GM18520 (cell line): ENCODE results near the gene SENP1.

ENCODE experiments used
- ATAC-seq: cut with Tn5 transposase; IDR thresholded peaks from one replicate; pipeline ENCODE4 v1.9.1; 2021; ENCODE audit not compliant: unreplicated experiment

The SENP1 gene

GRCh38 chr12:48019639-48020265, 86.1 kb downstream of the SENP1 start:
- no peak for ATAC-seq

GRCh38 chr12:48018618-48018995, 87.3 kb downstream of the SENP1 start:
- no peak for ATAC-seq

- no peak for ATAC-seq
These were observed 87.8 kb downstream of the SENP1 start for GRCh38 chr12:48017921-48018617.

GRCh38 chr12:48017496-48017895, 88.4 kb downstream of the SENP1 start:
- ATAC-seq, result no peak

- ATAC-seq, result no peak
These were observed 89.4 kb downstream of the SENP1 start for GRCh38 chr12:48016373-48017020.

- no peak for ATAC-seq
These were observed 89.9 kb downstream of the SENP1 start for GRCh38 chr12:48015954-48016353.

GRCh38 chr12:48015129-48015528, 90.8 kb downstream of the SENP1 start:
- ATAC-seq, result no peak

GRCh38 chr12:48013287-48013686, 92.6 kb downstream of the SENP1 start:
- no peak for ATAC-seq

- no peak for ATAC-seq
These were observed 93.8 kb downstream of the SENP1 start for GRCh38 chr12:48012070-48012469.

GRCh38 chr12:48010366-48010970, 95.4 kb downstream of the SENP1 start:
- no peak for ATAC-seq

GRCh38 chr12:48009471-48009870, 96.4 kb downstream of the SENP1 start:
- ATAC-seq, result no peak

- no peak for ATAC-seq
These were observed 96.9 kb downstream of the SENP1 start for GRCh38 chr12:48008950-48009349.

GRCh38 chr12:48008349-48008748, 97.5 kb downstream of the SENP1 start:
- no peak for ATAC-seq

- ATAC-seq, result no peak
These were observed 98.7 kb downstream of the SENP1 start for GRCh38 chr12:48007206-48007605.

GRCh38 chr12:48005750-48006021, 100.2 kb downstream of the SENP1 start:
- no peak for ATAC-seq

- no peak for ATAC-seq
These were observed 100.7 kb downstream of the SENP1 start for GRCh38 chr12:48005001-48005749.

- no peak for ATAC-seq
These were observed 101.6 kb downstream of the SENP1 start, which contains the start of gene COL2A1 for GRCh38 chr12:48004053-48004941. Gene COL2A1 (minus strand): TSS chr12:48004476. CDS start chr12:48004321, 155 bp downstream.

- no peak for ATAC-seq
These were observed 102.4 kb downstream of the SENP1 start for GRCh38 chr12:48003226-48004052.

- ATAC-seq, result no peak
These were observed 103.1 kb downstream of the SENP1 start for GRCh38 chr12:48002773-48003218.

GRCh38 chr12:48002414-48002730, 103.5 kb downstream of the SENP1 start:
- ATAC-seq, result no peak
